Endodermal cell (in vitro differentiated cells): ENCODE data around the gene WNK1. TPM values are rescaled to one million over a fixed set of nuclear protein-coding genes. Genes with fewer than 3 reads are reported as not detected.

Experiments
- DNase-seq: peaks from one replicate; pipeline ENCODE4 v3.0.0-alpha.2; 2017
- H3K27ac ChIP-seq: 2 replicates; pipeline ENCODE4 v1.5.1; 2013; ENCODE audit warnings: mild to moderate bottlenecking, low read depth, low read length, moderate library complexity
- H3K27me3 ChIP-seq: 2 replicates; pipeline ENCODE4 v1.6.1; 2013; ENCODE audit warnings: mild to moderate bottlenecking, low read length, moderate library complexity; ENCODE audit not compliant: insufficient read depth, control insufficient read depth, poor library complexity, severe bottlenecking
- H3K36me3 ChIP-seq: 2 replicates; pipeline ENCODE4 v1.7.0; 2013; ENCODE audit warnings: mild to moderate bottlenecking, low read length, moderate library complexity; ENCODE audit not compliant: control insufficient read depth, insufficient read depth
- H3K4me1 ChIP-seq: one replicate; pipeline ENCODE4 v1.7.0; 2013; ENCODE audit warnings: low read length; ENCODE audit not compliant: control insufficient read depth, insufficient read depth
- H3K4me3 ChIP-seq: 2 replicates; pipeline ENCODE4 v1.5.1; 2013; ENCODE audit warnings: mild to moderate bottlenecking, low read length, moderate library complexity
- H3K9ac ChIP-seq: 2 replicates; pipeline ENCODE4 v1.6.1; 2013; ENCODE audit warnings: mild to moderate bottlenecking, low read length, moderate library complexity; ENCODE audit not compliant: poor library complexity, severe bottlenecking; ENCODE audit errors: extremely low read depth
- H3K9me3 ChIP-seq: 2 replicates; pipeline ENCODE4 v1.6.1; 2013; ENCODE audit warnings: mild to moderate bottlenecking, low read length, moderate library complexity; ENCODE audit not compliant: control insufficient read depth
- H3K27ac Mint-ChIP-seq: 2 replicates; pipeline ENCODE4 v1.8.0; 2020; ENCODE audit warnings: mixed read lengths
- H3K27me3 Mint-ChIP-seq: 2 replicates; pipeline ENCODE4 v1.8.0; 2021; ENCODE audit warnings: mild to moderate bottlenecking, mixed read lengths; ENCODE audit not compliant: insufficient read depth
- H3K36me3 Mint-ChIP-seq: 2 replicates; pipeline ENCODE4 v1.8.0; 2020; ENCODE audit warnings: low read depth, mixed read lengths
- H3K4me1 Mint-ChIP-seq: 2 replicates; pipeline ENCODE4 v1.8.0; 2020; ENCODE audit warnings: mixed read lengths
- H3K4me3 Mint-ChIP-seq: 2 replicates; pipeline ENCODE4 v1.8.0; 2020; ENCODE audit warnings: mild to moderate bottlenecking, moderate library complexity, mixed read lengths
- H3K9me3 Mint-ChIP-seq: 2 replicates; pipeline ENCODE4 v1.8.0; 2020; ENCODE audit warnings: mild to moderate bottlenecking, mixed read lengths
- WGBS, 2 experiments: methylation state at CpG; one replicate each; pipeline versions ENCODE4 v1.1.5 to v1.1.7; 2013; ENCODE audit warnings: missing lambda C conversion rate in 2 of 2, mixed read lengths in 1 of 2; ENCODE audit not compliant: insufficient coverage in 1 of 2, insufficient read length in 1 of 2; 5-methylcytosine and 5-hydroxymethylcytosine counted together
- total RNA-seq, 2 donors: library from RNA; stranded (reverse); fragmentation: NEBNext Ultra II Directional in 1 of 2; extraction: Animal tissue kit (Norgen Biotek cat#: 25700) in 1 of 2; gene quantifications; 2 replicates in 1 of 2; 3 replicates in 1 of 2; pipeline ENCODE4 v1.2.1, GENCODE V29; 2021
- TF ChIP-seq, protein P1 (sequence below): fragments of 200-600 bp; sonication (generic); conservative IDR thresholded peaks from 2 replicates; pipeline ENCODE4 v1.5.0; 2021; ENCODE audit warnings: antibody characterized with exemption, mild to moderate bottlenecking

Gene WNK1
- total RNA-seq, 2 donors from 2014 or later: 199 to 412 TPM

DNA sequence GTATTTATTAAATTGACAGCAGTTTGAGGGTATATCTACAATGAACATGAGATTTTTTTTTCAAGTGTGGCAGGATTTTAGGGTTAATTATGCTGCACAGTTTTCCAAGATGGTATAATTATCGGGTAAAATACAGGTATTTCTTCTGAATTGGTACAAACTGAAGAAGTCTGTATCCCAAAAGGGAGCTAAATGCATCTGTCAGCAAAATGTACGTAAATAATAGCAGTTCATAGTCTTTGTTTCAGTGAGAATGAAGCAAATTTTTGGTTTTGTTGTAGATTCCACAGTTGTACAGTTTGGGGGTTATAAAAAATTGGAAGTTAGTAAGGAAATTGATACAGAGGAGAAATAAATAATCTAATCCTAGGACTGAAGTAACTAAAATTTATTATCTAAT, 133.8 kb downstream of the WNK1 start:
- no peaks in the 10 kb centered on the region for H3K9me3 Mint-ChIP-seq
- Histone ChIP-seq H3K4me1 (no peaks in the 10 kb centered on the region), H3K36me3 (peaks cover 99% of the 10 kb centered on the region), H3K4me3 (no peak overlapping the region), H3K27ac (no peak overlapping the region), H3K9me3 (no peaks in the 10 kb centered on the region), H3K9ac (no peak overlapping the region), H3K27me3 (no peaks in the 10 kb centered on the region)
- no peak overlapping the region for H3K4me3 Mint-ChIP-seq
- no peaks in the 10 kb centered on the region for H3K27me3 Mint-ChIP-seq
- TF ChIP-seq, protein P1, sequence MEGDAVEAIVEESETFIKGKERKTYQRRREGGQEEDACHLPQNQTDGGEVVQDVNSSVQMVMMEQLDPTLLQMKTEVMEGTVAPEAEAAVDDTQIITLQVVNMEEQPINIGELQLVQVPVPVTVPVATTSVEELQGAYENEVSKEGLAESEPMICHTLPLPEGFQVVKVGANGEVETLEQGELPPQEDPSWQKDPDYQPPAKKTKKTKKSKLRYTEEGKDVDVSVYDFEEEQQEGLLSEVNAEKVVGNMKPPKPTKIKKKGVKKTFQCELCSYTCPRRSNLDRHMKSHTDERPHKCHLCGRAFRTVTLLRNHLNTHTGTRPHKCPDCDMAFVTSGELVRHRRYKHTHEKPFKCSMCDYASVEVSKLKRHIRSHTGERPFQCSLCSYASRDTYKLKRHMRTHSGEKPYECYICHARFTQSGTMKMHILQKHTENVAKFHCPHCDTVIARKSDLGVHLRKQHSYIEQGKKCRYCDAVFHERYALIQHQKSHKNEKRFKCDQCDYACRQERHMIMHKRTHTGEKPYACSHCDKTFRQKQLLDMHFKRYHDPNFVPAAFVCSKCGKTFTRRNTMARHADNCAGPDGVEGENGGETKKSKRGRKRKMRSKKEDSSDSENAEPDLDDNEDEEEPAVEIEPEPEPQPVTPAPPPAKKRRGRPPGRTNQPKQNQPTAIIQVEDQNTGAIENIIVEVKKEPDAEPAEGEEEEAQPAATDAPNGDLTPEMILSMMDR: no peak
- peaks cover 97% of the 10 kb centered on the region for H3K36me3 Mint-ChIP-seq
- WGBS, 2 experiments: 94 to 96% methylated on average over 2 of the region's 2 CpGs
- DNase-seq: no peak
- no peak overlapping the region for H3K27ac Mint-ChIP-seq
- no peaks in the 10 kb centered on the region for H3K4me1 Mint-ChIP-seq

DNA sequence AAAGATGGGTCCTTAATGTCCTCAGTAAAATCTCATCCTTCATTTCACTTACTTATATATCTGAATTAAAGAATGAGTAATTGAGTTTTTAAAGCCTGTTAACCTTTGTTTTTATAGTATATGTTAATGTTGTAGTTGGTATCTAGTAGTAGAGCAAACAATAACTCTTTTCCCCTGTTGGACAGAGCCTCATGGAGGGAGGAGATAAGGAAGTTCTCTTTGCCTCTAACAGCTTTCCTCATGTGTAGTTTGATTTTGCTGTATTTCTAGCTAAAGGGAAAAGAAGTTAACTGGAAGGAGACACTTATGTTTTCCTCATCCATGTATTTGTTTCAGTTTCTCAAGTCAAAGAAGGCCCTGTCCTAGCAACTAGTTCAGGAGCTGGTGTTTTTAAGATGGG, 141.8 kb downstream of the WNK1 start:
- Mint-ChIP-seq H3K4me3 (no peak overlapping the region), H3K27ac (no peak overlapping the region), H3K4me1 (no peaks in the 10 kb centered on the region), H3K9me3 (no peaks in the 10 kb centered on the region), H3K36me3 (peaks cover 86% of the 10 kb centered on the region), H3K27me3 (no peaks in the 10 kb centered on the region)
- Histone ChIP-seq H3K27ac (no peak overlapping the region), H3K9me3 (no peaks in the 10 kb centered on the region), H3K36me3 (peaks cover 83% of the 10 kb centered on the region), H3K9ac (no peak overlapping the region), H3K4me1 (no peaks in the 10 kb centered on the region), H3K4me3 (no peak overlapping the region), H3K27me3 (no peaks in the 10 kb centered on the region)
- DNase-seq: no peak
- TF ChIP-seq, protein P1: no peak

DNA sequence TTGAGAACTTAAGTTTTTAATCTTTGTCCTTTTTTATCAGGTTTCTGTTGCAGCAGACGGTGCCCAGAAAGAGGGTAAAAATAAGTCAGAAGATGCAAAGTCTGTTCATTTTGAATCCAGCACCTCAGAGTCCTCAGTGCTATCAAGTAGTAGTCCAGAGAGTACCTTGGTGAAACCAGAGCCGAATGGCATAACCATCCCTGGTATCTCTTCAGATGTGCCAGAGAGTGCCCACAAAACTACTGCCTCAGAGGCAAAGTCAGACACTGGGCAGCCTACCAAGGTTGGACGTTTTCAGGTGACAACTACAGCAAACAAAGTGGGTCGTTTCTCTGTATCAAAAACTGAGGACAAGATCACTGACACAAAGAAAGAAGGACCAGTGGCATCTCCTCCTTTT, 143.7 kb downstream of the WNK1 start:
- Mint-ChIP-seq H3K27me3 (no peaks in the 10 kb centered on the region), H3K4me3 (no peak overlapping the region), H3K36me3 (peaks cover 83% of the 10 kb centered on the region), H3K27ac (no peak overlapping the region), H3K4me1 (no peaks in the 10 kb centered on the region), H3K9me3 (no peaks in the 10 kb centered on the region)
- no peak overlapping the region for H3K27ac ChIP-seq
- H3K4me1 ChIP-seq: no peaks in the 10 kb centered on the region
- no peaks in the 10 kb centered on the region for H3K9me3 ChIP-seq
- DNase-seq: no peak
- H3K9ac ChIP-seq: no peak overlapping the region
- TF ChIP-seq, protein P1: no peak
- H3K36me3 ChIP-seq: peaks cover 82% of the 10 kb centered on the region
- no peaks in the 10 kb centered on the region for H3K27me3 ChIP-seq
- 90 to 91% methylated on average over 4 of the region's 4 CpGs for WGBS, 2 experiments
- H3K4me3 ChIP-seq: no peak overlapping the region
